RWPE1 (cell line): Measurements from ENCODE around the gene G6PD.

Experiments
- CTCF ChIA-PET: fragments of 350-600 bp; sonication (Branson Sonifier 250); formaldehyde crosslinking; extraction: SDS; loops from one replicate; lab custom pipeline; 2021; lab: Yijun Ruan, JAX
- POLR2A ChIA-PET: fragments of 400-600 bp; formaldehyde crosslinking; extraction: SDS; loops from one replicate; lab custom pipeline; 2020; ENCODE audit warnings: antibody characterized with exemption; ENCODE audit not compliant: low non-redundant PET; lab: Yijun Ruan, JAX
- DNase-seq: peaks from one replicate; pipeline ENCODE4 v3.0.0; 2012; ENCODE audit warnings: low spot score
- H3K27ac ChIP-seq: fragments of 450-650 bp; 2 replicates; pipeline ENCODE4 v1.5.1; 2017
- CTCF ChIP-seq: fragments of 450-650 bp; conservative IDR thresholded peaks from 2 replicates; pipeline ENCODE4 v1.5.1; 2017; ENCODE audit warnings: low read depth, mild to moderate bottlenecking

The G6PD gene

GRCh38 chrX:154511761-154512160 lies 34.9 kb downstream of the G6PD start:
- DNase-seq, result no peak
- H3K27ac ChIP-seq, result no peak overlapping the region
- no peak for TF ChIP-seq CTCF
- POLR2A ChIA-PET, result no interaction called here
- CTCF ChIA-PET, result interaction anchor here (0.7 kb wide), 1 partner anchor 36 kb away, joined by 3 read pairs; no protein-coding TSS in a partner anchor

GRCh38 chrX:154509455-154509854 lies 37.2 kb downstream of the G6PD start:
- no peak for TF ChIP-seq CTCF
- H3K27ac ChIP-seq, result no peak overlapping the region
- POLR2A ChIA-PET, result no interaction called here
- DNase-seq, result no peak
- CTCF ChIA-PET, result no interaction called here

- no peak overlapping the region for H3K27ac ChIP-seq
- CTCF ChIA-PET, result no interaction called here
- TF ChIP-seq CTCF, result no peak
- POLR2A ChIA-PET, result no interaction called here
- DNase-seq, result no peak
These were observed 38.3 kb downstream of the G6PD start for GRCh38 chrX:154508384-154508745.

- H3K27ac ChIP-seq, result no peak overlapping the region
- ChIA-PET POLR2A (no interaction called here), CTCF (no interaction called here)
- no peak for DNase-seq
- TF ChIP-seq CTCF, result no peak
These were observed 38.8 kb downstream of the G6PD start for GRCh38 chrX:154507673-154508383.

- ChIA-PET POLR2A (no interaction called here), CTCF (interaction anchor here (0.6 kb wide), 1 partner anchor 605 kb away, joined by 3 read pairs; no protein-coding TSS in a partner anchor)
- peak overlapping the region; percentile 73 for H3K27ac ChIP-seq
- no peak for DNase-seq
- no peak for TF ChIP-seq CTCF
These were observed 39.9 kb downstream of the G6PD start for GRCh38 chrX:154506483-154507332.

- ChIA-PET POLR2A (no interaction called here), CTCF (no interaction called here)
- H3K27ac ChIP-seq, result peak overlapping the region; percentile 73
- no peak for TF ChIP-seq CTCF
- no peak for DNase-seq
These were observed 40.9 kb downstream of the G6PD start for GRCh38 chrX:154505734-154506133.
